ENCODE measurements around the gene DAB2IP.

DNA sequence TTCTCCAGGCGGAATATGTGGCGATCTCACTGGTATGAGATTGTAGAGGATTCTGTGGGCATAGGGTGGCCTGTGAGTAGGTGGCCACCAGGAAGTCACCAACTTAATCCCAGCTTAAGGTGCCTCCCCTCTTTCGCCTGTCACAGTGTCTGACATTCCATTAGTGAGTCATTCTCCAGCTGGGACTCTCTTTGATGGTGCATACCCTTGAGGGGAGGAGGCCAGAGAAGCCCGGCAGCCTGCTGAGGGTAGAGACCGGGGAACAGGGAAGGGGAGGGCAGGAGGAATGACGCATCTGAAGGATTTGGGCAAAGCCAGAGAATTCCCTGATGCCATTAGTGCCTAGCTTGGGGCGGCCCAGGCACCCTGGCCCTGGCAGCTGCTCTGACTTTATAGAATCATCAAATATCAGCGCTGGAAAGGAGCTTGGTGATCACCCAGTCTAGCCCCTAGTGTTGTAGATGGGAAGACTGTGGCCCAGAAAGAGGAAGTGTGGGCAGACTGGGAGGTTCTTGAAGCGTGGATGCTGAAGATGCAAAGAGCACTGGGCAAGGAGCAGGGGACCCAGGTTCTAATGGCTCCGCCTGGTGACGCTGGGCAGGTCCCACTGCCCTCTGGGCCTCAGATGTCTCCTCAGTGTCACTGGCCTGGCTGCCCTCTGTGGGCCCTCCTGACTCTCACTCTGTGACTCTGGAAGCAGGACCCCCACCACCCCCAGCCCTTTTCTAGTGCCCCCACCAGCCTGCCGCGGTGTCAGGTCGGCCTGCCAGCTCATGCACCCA is 41.4 kb downstream of the DAB2IP start:
- TF ChIP-seq, protein P1, sequence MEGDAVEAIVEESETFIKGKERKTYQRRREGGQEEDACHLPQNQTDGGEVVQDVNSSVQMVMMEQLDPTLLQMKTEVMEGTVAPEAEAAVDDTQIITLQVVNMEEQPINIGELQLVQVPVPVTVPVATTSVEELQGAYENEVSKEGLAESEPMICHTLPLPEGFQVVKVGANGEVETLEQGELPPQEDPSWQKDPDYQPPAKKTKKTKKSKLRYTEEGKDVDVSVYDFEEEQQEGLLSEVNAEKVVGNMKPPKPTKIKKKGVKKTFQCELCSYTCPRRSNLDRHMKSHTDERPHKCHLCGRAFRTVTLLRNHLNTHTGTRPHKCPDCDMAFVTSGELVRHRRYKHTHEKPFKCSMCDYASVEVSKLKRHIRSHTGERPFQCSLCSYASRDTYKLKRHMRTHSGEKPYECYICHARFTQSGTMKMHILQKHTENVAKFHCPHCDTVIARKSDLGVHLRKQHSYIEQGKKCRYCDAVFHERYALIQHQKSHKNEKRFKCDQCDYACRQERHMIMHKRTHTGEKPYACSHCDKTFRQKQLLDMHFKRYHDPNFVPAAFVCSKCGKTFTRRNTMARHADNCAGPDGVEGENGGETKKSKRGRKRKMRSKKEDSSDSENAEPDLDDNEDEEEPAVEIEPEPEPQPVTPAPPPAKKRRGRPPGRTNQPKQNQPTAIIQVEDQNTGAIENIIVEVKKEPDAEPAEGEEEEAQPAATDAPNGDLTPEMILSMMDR (optimal IDR thresholded peaks at IDR 0.05 in 1 of 3, IDR thresholded peaks at IDR 0.05 in 1 of 3, conservative IDR thresholded peaks at IDR 0.05 in 1 of 3; ENCODE audit: extremely low read depth in 1 of 3, insufficient read depth in 2 of 3, low read length in 3 of 3), result no peak
- TF ChIP-seq EZH2 (IDR thresholded peaks at IDR 0.05; ENCODE audit: low read length), result no peak
